ENCODE data around the gene SGK1.

Gene SGK1

GRCh38 chr6:134359302-134359701 is 41.4 kb upstream of the SGK1 start:
- Histone ChIP-seq H3K79me2 (ENCODE audit: insufficient read depth, low read length) (no peaks in the 10 kb centered on the region), H3K4me3 (ENCODE audit: low read depth, low read length, poor library complexity, severe bottlenecking) (no peak overlapping the region), H3K4me2 (ENCODE audit: low read length) (no peak overlapping the region), H3F3A (ENCODE audit: insufficient read depth, low read length) (no peaks in the 10 kb centered on the region), H2AFZ (ENCODE audit: low read length) (no peak overlapping the region), H3K27me3 (ENCODE audit: insufficient read depth, low read length) (no peaks in the 10 kb centered on the region), H3K36me3 (ENCODE audit: insufficient read depth, low read length) (no peaks in the 10 kb centered on the region), H3K4me1 (ENCODE audit: insufficient read depth, low read length, severe bottlenecking) (no peaks in the 10 kb centered on the region), H3K9me3 (ENCODE audit: low read length) (no peaks in the 10 kb centered on the region), H3K27ac (ENCODE audit: low read depth, low read length, poor library complexity, severe bottlenecking) (no peak overlapping the region), H4K20me1 (ENCODE audit: insufficient read depth, low read length) (no peaks in the 10 kb centered on the region), H3K9me2 (ENCODE audit: low read depth, low read length) (no peaks in the 10 kb centered on the region), H3K9ac (ENCODE audit: low read length) (no peak overlapping the region)
- TF ChIP-seq EZH2 (IDR thresholded peaks at IDR 0.05; ENCODE audit: borderline replicate concordance, low read length) (no peak), CTCF (IDR thresholded peaks at IDR 0.05; ENCODE audit: low read length) (no peak)

GRCh38 chr6:134358320-134358719 is 40.4 kb upstream of the SGK1 start:
- Histone ChIP-seq H3K27ac (ENCODE audit: low read depth, low read length, poor library complexity, severe bottlenecking) (no peak overlapping the region), H3K4me1 (ENCODE audit: insufficient read depth, low read length, severe bottlenecking) (no peaks in the 10 kb centered on the region), H3K4me2 (ENCODE audit: low read length) (no peak overlapping the region), H3F3A (ENCODE audit: insufficient read depth, low read length) (no peaks in the 10 kb centered on the region), H4K20me1 (ENCODE audit: insufficient read depth, low read length) (no peaks in the 10 kb centered on the region), H3K9ac (ENCODE audit: low read length) (no peak overlapping the region), H3K4me3 (ENCODE audit: low read depth, low read length, poor library complexity, severe bottlenecking) (no peak overlapping the region), H2AFZ (ENCODE audit: low read length) (no peak overlapping the region), H3K36me3 (ENCODE audit: insufficient read depth, low read length) (no peaks in the 10 kb centered on the region), H3K79me2 (ENCODE audit: insufficient read depth, low read length) (no peaks in the 10 kb centered on the region), H3K9me3 (ENCODE audit: low read length) (no peaks in the 10 kb centered on the region), H3K9me2 (ENCODE audit: low read depth, low read length) (no peaks in the 10 kb centered on the region), H3K27me3 (ENCODE audit: insufficient read depth, low read length) (no peaks in the 10 kb centered on the region)
- TF ChIP-seq EZH2 (IDR thresholded peaks at IDR 0.05; ENCODE audit: borderline replicate concordance, low read length) (no peak), CTCF (IDR thresholded peaks at IDR 0.05; ENCODE audit: low read length) (no peak)

GRCh38 chr6:134357022-134357487 is 39.1 kb upstream of the SGK1 start:
- H3K4me3 ChIP-seq (ENCODE audit: low read depth, low read length, poor library complexity, severe bottlenecking) = no peak overlapping the region
- no peaks in the 10 kb centered on the region for H3K9me3 ChIP-seq (ENCODE audit: low read length)
- H3K4me2 ChIP-seq (ENCODE audit: low read length) = no peak overlapping the region
- no peaks in the 10 kb centered on the region for H3K9me2 ChIP-seq (ENCODE audit: low read depth, low read length)
- H3K27me3 ChIP-seq (ENCODE audit: insufficient read depth, low read length) = no peaks in the 10 kb centered on the region
- no peak overlapping the region for H3K27ac ChIP-seq (ENCODE audit: low read depth, low read length, poor library complexity, severe bottlenecking)
- no peaks in the 10 kb centered on the region for H3K79me2 ChIP-seq (ENCODE audit: insufficient read depth, low read length)
- H3K4me1 ChIP-seq (ENCODE audit: insufficient read depth, low read length, severe bottlenecking) = no peaks in the 10 kb centered on the region
- no peaks in the 10 kb centered on the region for H4K20me1 ChIP-seq (ENCODE audit: insufficient read depth, low read length)
- TF ChIP-seq EZH2 (IDR thresholded peaks at IDR 0.05; ENCODE audit: borderline replicate concordance, low read length) (no peak), CTCF (IDR thresholded peaks at IDR 0.05; ENCODE audit: low read length) (no peak)
- no peak overlapping the region for H3K9ac ChIP-seq (ENCODE audit: low read length)
- H3F3A ChIP-seq (ENCODE audit: insufficient read depth, low read length) = no peaks in the 10 kb centered on the region
- no peak overlapping the region for H2AFZ ChIP-seq (ENCODE audit: low read length)
- H3K36me3 ChIP-seq (ENCODE audit: insufficient read depth, low read length) = no peaks in the 10 kb centered on the region
